HK-2 (cell line): ENCODE results near the gene KANSL1.
"Not testable (repeated sequence)": the region's sequence is repeated elsewhere in the genome, so short reads cannot be mapped to it uniquely, and the experiment has no call there.

Experiments used
- DNase-seq: peaks from one replicate; pipeline ENCODE4 v3.0.0-alpha.2; 2018; ENCODE audit not compliant: unreplicated experiment

KANSL1 gene

DNA sequence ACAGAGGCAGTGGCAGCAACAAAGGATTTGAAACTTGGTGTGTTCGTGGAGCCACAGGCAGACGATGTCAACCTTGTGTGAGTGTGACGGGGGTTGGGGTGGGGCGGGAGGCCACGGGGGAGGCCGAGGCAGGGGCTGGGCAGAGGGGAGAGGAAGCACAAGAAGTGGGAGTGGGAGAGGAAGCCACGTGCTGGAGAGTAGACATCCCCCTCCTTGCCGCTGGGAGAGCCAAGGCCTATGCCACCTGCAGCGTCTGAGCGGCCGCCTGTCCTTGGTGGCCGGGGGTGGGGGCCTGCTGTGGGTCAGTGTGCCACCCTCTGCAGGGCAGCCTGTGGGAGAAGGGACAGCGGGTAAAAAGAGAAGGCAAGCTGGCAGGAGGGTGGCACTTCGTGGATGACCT is 168.6 kb downstream of the KANSL1 start:
- DNase-seq: no peak

DNA sequence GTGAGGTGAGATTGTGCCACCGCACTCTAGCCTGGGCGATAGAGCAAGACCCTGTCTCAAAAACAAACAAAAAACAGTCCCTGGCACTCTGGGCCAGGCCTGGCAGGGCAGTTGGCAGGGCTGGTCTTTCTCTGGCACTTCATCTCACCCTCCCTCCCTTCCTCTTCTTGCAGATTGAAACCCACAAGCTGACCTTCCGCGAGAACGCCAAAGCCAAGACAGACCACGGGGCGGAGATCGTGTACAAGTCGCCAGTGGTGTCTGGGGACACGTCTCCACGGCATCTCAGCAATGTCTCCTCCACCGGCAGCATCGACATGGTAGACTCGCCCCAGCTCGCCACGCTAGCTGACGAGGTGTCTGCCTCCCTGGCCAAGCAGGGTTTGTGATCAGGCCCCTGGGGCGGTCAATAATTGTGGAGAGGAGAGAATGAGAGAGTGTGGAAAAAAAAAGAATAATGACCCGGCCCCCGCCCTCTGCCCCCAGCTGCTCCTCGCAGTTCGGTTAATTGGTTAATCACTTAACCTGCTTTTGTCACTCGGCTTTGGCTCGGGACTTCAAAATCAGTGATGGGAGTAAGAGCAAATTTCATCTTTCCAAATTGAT is 169.3 kb downstream of the KANSL1 start:
- DNase-seq: no peak

DNA sequence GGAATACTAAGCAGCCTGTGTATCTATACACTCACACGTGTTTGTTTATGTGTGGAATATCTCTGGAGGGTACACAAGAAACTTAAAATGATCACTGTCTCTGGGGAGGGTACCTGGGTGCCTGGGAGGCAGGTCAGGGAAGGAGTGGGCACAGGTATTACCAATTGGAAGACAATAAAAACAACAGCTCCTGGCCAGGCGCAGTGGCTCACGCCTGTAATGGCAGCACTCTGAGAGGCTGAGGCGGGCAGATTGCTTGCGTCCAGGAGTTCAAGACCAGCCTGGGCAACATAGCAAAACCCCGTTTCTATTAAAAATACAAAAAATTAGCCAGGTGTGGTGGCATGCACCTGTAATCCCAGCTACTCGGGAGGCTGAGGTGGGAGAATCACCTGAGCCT is 169.9 kb downstream of the KANSL1 start:
- DNase-seq: not testable (repeated sequence)

DNA sequence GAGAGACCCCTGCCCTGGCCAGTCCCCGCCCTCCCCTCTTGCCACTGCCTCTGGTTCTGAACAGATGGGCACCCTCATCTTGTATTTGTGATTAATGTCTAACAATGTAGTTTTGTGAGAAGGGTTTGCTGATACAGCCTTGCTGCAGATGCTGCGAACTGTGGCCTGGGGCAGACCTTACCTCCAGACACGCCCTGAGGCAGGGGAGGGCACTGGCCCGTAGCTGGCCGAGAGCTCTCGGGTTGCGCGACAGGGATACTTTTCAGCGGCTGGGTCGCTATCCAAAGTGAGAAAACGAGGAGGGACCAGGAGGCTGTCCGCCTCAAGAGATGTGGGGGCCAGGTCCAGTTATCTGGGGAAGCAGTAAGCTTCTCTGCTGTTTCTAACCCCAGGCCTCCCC is 172.2 kb downstream of the KANSL1 start:
- DNase-seq: no peak

DNA sequence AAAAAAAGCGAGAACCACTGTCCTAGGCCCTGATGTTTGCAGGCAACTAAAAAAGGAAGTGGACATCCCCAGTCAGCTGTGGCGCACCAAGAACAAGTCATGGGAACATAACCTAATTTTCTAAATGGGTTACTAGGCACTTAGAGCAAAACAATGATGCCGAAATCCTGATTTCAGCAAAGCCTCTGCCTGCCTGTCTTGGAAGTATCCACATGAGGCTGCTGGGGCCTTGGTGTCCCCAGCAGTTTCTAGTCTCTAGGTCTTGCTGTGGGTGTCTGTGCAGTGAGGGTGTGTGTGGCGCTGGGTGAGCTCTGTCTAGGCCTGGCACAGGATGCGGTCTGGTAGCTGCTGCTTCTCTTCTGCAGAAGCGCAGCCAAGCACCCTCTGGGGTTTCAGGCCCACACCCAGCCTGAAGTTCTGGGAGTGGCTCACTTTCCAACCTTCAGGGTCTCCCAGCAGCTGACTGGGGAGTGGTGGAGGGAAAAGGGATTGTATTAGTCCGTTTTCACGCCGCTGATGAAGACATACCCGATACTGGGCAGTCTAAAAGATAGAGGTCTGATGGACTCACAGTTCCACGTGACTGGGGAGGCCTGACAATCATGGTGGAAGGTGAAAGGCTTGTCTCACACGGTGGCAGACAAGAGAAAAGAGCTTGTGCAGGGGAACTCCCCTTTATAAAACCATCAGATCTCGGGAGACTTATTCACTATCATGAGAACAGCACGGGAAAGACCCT is 173.0 kb downstream of the KANSL1 start:
- DNase-seq: no peak

DNA sequence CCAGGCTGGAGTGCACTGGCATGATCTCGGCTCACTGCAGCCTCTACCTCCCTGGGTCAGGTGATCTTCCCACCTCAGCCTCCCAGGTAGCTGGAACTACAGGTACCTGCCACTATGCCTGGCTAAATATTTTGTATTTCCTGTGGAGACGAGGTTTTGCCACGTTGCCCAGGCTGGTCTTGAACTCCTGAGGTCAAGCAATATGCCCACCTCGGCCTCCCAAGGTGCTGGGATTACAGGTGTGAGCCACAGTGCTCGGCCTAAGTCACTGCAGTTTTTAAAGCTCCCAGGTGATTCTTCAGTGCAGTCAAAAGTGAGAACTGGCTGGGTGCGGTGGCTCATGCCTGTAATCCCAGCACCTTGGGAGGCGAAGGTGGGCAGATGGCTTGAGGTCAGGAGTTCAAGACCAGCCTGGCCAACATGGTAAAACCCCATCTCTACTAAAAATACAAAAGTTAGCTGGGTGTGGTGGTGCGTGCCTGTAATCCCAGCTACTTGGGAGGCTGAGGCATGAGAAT is 173.8 kb downstream of the KANSL1 start:
- not testable (repeated sequence) for DNase-seq

DNA sequence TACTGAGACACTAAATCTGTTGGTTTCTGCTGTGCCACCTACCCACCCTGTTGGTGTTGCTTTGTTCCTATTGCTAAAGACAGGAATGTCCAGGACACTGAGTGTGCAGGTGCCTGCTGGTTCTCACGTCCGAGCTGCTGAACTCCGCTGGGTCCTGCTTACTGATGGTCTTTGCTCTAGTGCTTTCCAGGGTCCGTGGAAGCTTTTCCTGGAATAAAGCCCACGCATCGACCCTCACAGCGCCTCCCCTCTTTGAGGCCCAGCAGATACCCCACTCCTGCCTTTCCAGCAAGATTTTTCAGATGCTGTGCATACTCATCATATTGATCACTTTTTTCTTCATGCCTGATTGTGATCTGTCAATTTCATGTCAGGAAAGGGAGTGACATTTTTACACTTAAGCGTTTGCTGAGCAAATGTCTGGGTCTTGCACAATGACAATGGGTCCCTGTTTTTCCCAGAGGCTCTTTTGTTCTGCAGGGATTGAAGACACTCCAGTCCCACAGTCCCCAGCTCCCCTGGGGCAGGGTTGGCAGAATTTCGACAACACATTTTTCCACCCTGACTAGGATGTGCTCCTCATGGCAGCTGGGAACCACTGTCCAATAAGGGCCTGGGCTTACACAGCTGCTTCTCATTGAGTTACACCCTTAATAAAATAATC is 179.6 kb downstream of the KANSL1 start:
- no peak for DNase-seq

DNA sequence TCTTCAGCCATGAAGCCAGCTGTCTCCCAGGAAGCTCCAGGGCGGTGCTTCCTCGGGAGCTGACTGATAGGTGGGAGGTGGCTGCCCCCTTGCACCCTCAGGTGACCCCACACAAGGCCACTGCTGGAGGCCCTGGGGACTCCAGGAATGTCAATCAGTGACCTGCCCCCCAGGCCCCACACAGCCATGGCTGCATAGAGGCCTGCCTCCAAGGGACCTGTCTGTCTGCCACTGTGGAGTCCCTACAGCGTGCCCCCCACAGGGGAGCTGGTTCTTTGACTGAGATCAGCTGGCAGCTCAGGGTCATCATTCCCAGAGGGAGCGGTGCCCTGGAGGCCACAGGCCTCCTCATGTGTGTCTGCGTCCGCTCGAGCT is 180.1 kb downstream of the KANSL1 start:
- DNase-seq: no peak

DNA sequence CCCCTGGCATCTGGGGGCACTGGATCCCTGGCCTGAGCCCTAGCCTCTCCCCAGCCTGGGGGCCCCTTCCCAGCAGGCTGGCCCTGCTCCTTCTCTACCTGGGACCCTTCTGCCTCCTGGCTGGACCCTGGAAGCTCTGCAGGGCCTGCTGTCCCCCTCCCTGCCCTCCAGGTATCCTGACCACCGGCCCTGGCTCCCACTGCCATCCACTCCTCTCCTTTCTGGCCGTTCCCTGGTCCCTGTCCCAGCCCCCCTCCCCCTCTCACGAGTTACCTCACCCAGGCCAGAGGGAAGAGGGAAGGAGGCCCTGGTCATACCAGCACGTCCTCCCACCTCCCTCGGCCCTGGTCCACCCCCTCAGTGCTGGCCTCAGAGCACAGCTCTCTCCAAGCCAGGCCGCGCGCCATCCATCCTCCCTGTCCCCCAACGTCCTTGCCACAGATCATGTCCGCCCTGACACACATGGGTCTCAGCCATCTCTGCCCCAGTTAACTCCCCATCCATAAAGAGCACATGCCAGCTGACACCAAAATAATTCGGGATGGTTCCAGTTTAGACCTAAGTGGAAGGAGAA is 180.6 kb downstream of the KANSL1 start:
- DNase-seq: no peak

DNA sequence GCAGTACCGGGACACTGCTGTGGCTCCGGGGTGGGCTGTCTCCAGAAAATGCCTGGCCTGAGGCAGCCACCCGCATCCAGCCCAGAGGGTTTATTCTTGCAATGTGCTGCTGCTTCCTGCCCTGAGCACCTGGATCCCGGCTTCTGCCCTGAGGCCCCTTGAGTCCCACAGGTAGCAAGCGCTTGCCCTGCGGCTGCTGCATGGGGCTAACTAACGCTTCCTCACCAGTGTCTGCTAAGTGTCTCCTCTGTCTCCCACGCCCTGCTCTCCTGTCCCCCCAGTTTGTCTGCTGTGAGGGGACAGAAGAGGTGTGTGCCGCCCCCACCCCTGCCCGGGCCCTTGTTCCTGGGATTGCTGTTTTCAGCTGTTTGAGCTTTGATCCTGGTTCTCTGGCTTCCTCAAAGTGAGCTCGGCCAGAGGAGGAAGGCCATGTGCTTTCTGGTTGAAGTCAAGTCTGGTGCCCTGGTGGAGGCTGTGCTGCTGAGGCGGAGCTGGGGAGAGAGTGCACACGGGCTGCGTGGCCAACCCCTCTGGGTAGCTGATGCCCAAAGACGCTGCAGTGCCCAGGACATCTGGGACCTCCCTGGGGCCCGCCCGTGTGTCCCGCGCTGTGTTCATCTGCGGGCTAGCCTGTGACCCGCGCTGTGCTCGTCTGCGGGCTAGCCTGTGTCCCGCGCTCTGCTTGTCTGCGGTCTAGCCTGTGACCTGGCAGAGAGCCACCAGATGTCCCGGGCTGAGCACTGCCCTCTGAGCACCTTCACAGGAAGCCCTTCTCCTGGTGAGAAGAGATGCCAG is 181.3 kb downstream of the KANSL1 start:
- no peak for DNase-seq

DNA sequence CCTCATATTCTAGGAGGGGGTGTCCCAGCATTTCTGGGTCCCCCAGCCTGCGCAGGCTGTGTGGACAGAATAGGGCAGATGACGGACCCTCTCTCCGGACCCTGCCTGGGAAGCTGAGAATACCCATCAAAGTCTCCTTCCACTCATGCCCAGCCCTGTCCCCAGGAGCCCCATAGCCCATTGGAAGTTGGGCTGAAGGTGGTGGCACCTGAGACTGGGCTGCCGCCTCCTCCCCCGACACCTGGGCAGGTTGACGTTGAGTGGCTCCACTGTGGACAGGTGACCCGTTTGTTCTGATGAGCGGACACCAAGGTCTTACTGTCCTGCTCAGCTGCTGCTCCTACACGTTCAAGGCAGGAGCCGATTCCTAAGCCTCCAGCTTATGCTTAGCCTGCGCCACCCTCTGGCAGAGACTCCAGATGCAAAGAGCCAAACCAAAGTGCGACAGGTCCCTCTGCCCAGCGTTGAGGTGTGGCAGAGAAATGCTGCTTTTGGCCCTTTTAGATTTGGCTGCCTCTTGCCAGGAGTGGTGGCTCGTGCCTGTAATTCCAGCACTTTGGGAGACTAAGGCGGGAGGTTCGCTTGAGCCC is 182.5 kb downstream of the KANSL1 start:
- no peak for DNase-seq

DNA sequence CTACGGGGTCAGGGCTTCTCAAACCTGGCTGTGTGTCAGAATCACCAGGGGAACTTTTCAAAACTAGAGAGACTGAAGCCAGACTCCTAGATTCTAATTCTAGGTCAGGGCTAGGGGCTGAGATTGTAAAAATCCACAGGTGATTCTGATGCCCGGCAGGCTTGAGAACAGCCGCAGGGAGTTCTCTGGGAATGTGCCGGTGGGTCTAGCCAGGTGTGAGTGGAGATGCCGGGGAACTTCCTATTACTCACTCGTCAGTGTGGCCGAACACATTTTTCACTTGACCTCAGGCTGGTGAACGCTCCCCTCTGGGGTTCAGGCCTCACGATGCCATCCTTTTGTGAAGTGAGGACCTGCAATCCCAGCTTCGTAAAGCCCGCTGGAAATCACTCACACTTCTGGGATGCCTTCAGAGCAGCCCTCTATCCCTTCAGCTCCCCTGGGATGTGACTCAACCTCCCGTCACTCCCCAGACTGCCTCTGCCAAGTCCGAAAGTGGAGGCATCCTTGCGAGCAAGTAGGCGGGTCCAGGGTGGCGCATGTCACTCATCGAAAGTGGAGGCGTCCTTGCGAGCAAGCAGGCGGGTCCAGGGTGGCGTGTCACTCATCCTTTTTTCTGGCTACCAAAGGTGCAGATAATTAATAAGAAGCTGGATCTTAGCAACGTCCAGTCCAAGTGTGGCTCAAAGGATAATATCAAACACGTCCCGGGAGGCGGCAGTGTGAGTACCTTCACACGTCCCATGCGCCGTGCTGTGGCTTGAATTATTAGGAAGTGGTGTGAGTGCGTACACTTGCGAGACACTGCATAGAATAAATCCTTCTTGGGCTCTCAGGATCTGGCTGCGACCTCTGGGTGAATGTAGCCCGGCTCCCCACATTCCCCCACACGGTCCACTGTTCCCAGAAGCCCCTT is 183.3 kb downstream of the KANSL1 start:
- DNase-seq: no peak

DNA sequence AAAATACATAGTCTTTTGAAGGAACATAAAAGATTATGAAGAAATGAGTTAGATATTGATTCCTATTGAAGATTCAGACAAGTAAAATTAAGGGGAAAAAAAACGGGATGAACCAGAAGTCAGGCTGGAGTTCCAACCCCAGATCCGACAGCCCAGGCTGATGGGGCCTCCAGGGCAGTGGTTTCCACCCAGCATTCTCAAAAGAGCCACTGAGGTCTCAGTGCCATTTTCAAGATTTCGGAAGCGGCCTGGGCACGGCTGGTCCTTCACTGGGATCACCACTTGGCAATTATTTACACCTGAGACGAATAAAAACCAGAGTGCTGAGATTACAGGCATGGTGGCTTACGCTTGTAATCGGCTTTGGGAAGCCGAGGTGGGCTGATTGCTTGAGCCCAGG is 184.6 kb downstream of the KANSL1 start:
- DNase-seq: no peak

DNA sequence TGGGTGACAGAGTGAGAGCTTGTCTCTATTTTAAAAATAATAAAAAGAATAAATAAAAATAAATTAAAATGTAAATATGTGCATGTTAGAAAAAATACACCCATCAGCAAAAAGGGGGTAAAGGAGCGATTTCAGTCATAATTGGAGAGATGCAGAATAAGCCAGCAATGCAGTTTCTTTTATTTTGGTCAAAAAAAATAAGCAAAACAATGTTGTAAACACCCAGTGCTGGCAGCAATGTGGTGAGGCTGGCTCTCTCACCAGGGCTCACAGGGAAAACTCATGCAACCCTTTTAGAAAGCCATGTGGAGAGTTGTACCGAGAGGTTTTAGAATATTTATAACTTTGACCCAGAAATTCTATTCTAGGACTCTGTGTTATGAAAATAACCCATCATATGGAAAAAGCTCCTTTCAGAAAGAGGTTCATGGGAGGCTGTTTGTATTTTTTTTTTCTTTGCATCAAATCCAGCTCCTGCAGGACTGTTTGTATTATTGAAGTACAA is 185.7 kb downstream of the KANSL1 start:
- no peak for DNase-seq

DNA sequence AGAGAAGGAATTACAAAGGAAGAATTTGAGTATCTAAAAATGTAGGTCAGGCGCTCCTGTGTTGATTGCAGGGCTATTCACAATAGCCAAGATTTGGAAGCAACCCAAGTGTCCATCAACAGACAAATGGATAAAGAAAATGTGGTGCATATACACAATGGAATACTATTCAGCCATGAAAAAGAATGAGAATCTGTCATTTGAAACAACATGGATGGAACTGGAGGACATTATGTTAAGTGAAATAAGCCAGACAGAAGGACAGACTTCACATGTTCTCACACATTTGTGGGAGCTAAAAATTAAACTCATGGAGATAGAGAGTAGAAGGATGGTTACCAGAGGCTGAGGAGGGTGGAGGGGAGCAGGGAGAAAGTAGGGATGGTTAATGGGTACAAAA is 187.1 kb downstream of the KANSL1 start:
- DNase-seq: not testable (repeated sequence)

DNA sequence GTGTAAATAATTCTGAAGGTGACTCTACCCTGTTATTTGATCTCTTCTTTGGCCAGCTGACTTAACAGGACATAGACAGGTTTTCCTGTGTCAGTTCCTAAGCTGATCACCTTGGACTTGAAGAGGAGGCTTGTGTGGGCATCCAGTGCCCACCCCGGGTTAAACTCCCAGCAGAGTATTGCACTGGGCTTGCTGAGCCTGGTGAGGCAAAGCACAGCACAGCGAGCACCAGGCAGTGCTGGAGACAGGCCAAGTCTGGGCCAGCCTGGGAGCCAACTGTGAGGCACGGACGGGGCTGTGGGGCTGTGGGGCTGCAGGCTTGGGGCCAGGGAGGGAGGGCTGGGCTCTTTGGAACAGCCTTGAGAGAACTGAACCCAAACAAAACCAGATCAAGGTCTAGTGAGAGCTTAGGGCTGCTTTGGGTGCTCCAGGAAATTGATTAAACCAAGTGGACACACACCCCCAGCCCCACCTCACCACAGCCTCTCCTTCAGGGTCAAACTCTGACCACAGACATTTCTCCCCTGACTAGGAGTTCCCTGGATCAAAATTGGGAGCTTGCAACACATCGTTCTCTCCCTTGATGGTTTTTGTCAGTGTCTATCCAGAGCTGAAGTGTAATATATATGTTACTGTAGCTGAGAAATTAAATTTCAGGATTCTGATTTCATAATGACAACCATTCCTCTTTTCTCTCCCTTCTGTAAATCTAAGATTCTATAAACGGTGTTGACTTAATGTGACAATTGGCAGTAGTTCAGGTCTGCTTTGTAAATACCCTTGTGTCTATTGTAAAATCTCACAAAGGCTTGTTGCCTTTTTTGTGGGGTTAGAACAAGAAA is 189.1 kb downstream of the KANSL1 start:
- DNase-seq: no peak

DNA sequence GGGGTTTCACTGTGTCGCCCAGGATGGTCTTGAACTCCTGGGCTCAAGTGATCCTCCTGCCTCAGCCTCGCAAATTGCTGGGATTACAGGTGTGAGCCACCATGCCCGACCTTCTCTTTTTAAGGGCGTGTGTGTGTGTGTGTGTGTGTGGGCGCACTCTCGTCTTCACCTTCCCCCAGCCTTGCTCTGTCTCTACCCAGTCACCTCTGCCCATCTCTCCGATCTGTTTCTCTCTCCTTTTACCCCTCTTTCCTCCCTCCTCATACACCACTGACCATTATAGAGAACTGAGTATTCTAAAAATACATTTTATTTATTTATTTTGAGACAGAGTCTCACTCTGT is 190.3 kb downstream of the KANSL1 start:
- no peak for DNase-seq

DNA sequence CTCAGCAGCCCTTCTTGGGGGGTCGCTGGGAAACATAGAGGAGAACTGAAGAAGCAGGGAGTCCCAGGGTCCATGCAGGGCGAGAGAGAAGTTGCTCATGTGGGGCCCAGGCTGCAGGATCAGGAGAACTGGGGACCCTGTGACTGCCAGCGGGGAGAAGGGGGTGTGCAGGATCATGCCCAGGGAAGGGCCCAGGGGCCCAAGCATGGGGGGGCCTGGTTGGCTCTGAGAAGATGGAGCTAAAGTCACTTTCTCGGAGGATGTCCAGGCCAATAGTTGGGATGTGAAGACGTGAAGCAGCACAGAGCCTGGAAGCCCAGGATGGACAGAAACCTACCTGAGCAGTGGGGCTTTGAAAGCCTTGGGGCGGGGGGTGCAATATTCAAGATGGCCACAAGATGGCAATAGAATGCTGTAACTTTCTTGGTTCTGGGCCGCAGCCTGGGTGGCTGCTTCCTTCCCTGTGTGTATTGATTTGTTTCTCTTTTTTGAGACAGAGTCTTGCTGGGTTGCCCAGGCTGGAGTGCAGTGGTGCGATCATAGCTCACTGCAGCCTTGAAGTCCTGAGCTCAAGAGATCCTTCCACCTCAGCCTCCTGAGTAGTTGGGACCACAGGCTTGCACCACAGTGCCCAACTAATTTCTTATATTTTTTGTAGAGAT is 190.8 kb downstream of the KANSL1 start:
- DNase-seq: peak; percentile 71
